ENCODE results near the gene NEGR1.

DNA sequence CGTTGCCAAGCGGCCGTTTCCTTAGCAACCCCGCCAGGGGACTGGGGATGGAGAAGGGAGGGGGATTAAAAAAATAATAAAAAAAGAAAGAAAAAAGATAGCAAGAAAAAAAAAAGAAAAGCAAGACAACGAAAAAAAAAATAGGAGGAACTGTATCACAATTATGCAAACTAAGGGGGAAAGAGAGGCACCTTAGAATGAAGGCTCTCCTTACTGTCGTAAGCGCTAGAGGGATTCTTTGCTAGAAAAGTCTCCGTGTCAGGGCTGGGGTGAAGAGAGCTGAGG is 625 bp upstream of the NEGR1 start:
- TF ChIP-seq, protein P1, sequence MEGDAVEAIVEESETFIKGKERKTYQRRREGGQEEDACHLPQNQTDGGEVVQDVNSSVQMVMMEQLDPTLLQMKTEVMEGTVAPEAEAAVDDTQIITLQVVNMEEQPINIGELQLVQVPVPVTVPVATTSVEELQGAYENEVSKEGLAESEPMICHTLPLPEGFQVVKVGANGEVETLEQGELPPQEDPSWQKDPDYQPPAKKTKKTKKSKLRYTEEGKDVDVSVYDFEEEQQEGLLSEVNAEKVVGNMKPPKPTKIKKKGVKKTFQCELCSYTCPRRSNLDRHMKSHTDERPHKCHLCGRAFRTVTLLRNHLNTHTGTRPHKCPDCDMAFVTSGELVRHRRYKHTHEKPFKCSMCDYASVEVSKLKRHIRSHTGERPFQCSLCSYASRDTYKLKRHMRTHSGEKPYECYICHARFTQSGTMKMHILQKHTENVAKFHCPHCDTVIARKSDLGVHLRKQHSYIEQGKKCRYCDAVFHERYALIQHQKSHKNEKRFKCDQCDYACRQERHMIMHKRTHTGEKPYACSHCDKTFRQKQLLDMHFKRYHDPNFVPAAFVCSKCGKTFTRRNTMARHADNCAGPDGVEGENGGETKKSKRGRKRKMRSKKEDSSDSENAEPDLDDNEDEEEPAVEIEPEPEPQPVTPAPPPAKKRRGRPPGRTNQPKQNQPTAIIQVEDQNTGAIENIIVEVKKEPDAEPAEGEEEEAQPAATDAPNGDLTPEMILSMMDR (IDR thresholded peaks at IDR 0.05): no peak
- TF ChIP-seq POLR2A (IDR thresholded peaks at IDR 0.05): no peak

Measured in heart left ventricle (tissue), 13 donors.